Measurements from ENCODE around the gene ARHGAP12.

Gene ARHGAP12

GRCh38 chr10:31949266-31949665, 20.6 kb upstream of the ARHGAP12 start:
- no peak for DNase-seq (ENCODE audit: low read depth)
- no peak for TF ChIP-seq CTCF (conservative IDR thresholded peaks at IDR 0.05; ENCODE audit: control insufficient read depth, insufficient read depth, low read depth, low read length)
- H3K4me3 ChIP-seq (ENCODE audit: control insufficient read depth, low read depth, low read length): no peak overlapping the region

GRCh38 chr10:31948021-31948420, 19.4 kb upstream of the ARHGAP12 start:
- no peak for DNase-seq (ENCODE audit: low read depth)
- no peak overlapping the region for H3K4me3 ChIP-seq (ENCODE audit: control insufficient read depth, low read depth, low read length)
- no peak for TF ChIP-seq CTCF (conservative IDR thresholded peaks at IDR 0.05; ENCODE audit: control insufficient read depth, insufficient read depth, low read depth, low read length)

- peak; percentile 94 for DNase-seq (ENCODE audit: low read depth)
- peak; percentile 31 for TF ChIP-seq CTCF (conservative IDR thresholded peaks at IDR 0.05; ENCODE audit: control insufficient read depth, insufficient read depth, low read depth, low read length)
- no peak overlapping the region for H3K4me3 ChIP-seq (ENCODE audit: control insufficient read depth, low read depth, low read length)
Measured at GRCh38 chr10:31947144-31947926, 18.7 kb upstream of the ARHGAP12 start.

GRCh38 chr10:31945392-31945791, 16.8 kb upstream of the ARHGAP12 start:
- no peak for DNase-seq (ENCODE audit: low read depth)
- no peak overlapping the region for H3K4me3 ChIP-seq (ENCODE audit: control insufficient read depth, low read depth, low read length)
- no peak for TF ChIP-seq CTCF (conservative IDR thresholded peaks at IDR 0.05; ENCODE audit: control insufficient read depth, insufficient read depth, low read depth, low read length)

- no peak for DNase-seq (ENCODE audit: low read depth)
- H3K4me3 ChIP-seq (ENCODE audit: control insufficient read depth, low read depth, low read length): no peak overlapping the region
- no peak for TF ChIP-seq CTCF (conservative IDR thresholded peaks at IDR 0.05; ENCODE audit: control insufficient read depth, insufficient read depth, low read depth, low read length)
Measured at GRCh38 chr10:31944071-31944433, 15.4 kb upstream of the ARHGAP12 start.

- no peak for DNase-seq (ENCODE audit: low read depth)
- no peak for TF ChIP-seq CTCF (conservative IDR thresholded peaks at IDR 0.05; ENCODE audit: control insufficient read depth, insufficient read depth, low read depth, low read length)
- H3K4me3 ChIP-seq (ENCODE audit: control insufficient read depth, low read depth, low read length): no peak overlapping the region
Measured at GRCh38 chr10:31942892-31943291, 14.3 kb upstream of the ARHGAP12 start.

All from fibroblast of mammary gland (primary cell).